GM08714 (cell line): ENCODE results near the gene PCDHGA3.
"Not testable (repeated sequence)": the region's sequence is repeated elsewhere in the genome, so short reads cannot be mapped to it uniquely, and the experiment has no call there.

Source experiments
- H3K4me3 ChIP-seq: fragments of 200-500 bp; sonication (Bioruptor generic); 2 replicates; pipeline ENCODE4 v1.5.1; 2014; ENCODE audit warnings: mild to moderate bottlenecking, low read length, inconsistent platforms
- ZNF274 ChIP-seq: IDR thresholded peaks from 2 replicates; pipeline ENCODE4 v1.6.1; 2012; ENCODE audit warnings: mild to moderate bottlenecking, low read depth, low read length

The PCDHGA3 gene

GRCh38 chr5:141384471-141385267 is 41.0 kb downstream of the PCDHGA3 start:
- TF ChIP-seq ZNF274 = no peak
- no peak overlapping the region for H3K4me3 ChIP-seq

DNA sequence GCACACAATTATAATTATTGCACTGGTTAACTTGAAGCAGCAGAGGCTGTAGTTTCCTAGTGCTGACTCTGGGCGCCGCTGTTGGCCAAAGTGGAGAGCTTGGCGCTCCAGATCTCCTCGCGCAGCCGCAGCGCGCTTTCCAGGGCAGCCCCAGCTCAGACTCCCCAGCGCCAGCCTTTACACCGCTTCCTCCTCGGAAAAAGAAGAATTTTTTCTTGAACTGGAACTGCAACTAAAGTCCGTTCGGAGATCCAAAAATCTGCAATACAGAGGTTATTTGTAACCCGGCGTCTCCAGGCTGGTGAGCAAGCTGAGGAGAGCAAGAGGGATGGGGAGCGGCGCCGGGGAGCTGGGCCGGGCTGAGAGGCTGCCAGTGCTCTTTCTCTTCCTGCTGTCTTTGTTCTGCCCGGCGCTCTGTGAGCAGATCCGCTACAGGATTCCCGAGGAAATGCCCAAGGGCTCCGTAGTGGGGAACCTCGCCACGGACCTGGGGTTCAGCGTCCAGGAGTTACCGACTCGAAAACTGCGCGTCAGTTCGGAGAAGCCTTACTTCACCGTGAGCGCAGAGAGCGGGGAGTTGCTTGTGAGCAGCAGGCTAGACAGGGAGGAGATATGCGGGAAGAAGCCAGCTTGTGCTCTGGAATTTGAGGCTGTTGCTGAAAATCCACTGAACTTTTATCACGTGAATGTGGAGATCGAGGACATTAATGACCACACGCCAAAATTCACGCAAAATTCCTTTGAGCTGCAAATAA is 44.1 kb downstream of the PCDHGA3 start, which contains the start of gene PCDHGB4:
Gene PCDHGB4, plus strand, starts transcription at position 142 of the 755 bp plus-strand sequence. Its CDS starts 187 bp downstream, at position 329.
- H3K4me3 ChIP-seq = peak within 1 kb of the TSS; percentile 14; the same call in 1 of the 2 replicates

- TF ChIP-seq ZNF274 = no peak
- no peak overlapping the region; the same call in 1 of the 2 replicates for H3K4me3 ChIP-seq
Measured at GRCh38 chr5:141388661-141389060, 45.0 kb downstream of the PCDHGA3 start.

DNA sequence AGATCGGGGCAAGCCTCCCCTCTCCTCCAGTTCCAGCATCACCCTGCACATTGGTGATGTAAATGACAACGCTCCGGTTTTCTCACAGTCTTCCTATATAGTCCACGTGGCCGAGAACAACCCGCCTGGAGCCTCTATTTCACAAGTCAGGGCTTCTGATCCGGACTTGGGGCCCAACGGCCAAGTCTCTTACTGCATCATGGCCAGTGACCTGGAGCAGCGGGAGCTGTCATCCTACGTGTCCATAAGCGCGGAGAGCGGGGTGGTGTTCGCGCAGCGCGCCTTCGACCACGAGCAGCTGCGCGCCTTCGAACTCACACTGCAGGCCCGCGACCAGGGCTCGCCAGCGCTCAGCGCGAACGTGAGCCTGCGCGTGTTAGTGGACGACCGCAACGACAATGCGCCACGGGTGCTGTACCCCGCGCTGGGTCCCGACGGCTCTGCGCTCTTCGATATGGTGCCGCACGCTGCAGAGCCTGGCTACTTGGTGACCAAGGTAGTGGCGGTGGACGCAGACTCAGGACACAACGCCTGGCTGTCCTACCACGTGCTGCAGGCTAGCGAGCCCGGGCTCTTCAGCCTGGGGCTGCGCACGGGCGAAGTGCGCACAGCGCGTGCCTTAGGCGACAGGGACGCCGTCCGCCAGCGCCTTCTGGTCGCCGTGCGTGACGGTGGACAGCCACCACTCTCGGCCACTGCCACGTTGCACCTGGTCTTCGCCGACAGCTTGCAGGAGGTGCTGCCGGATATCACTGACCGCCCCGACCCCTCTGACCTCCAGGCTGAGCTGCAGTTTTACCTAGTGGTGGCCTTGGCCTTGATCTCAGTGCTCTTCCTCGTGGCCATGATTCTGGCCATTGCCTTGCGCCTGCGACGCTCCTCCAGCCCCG is 45.8 kb downstream of the PCDHGA3 start:
- no peak overlapping the region for H3K4me3 ChIP-seq
- no peak for TF ChIP-seq ZNF274

- TF ChIP-seq ZNF274 = no peak
- no peak within 1 kb of the TSS; the same call in 1 of the 2 replicates for H3K4me3 ChIP-seq
Measured at GRCh38 chr5:141392429-141393198, 49.0 kb downstream of the PCDHGA3 start, which contains the start of gene PCDHGA8. Gene PCDHGA8, plus strand, starts transcription at chr5:141392633. Its CDS starts 181 bp downstream, at chr5:141392814.

- TF ChIP-seq ZNF274 = no peak
Measured at GRCh38 chr5:141393267-141393666, 49.6 kb downstream of the PCDHGA3 start.

GRCh38 chr5:141394401-141395187 is 51.0 kb downstream of the PCDHGA3 start:
- H3K4me3 ChIP-seq = not testable (repeated sequence)

More at GRCh38 chr5:141393267-141393666, 49.6 kb downstream of the PCDHGA3 start:
- no peak overlapping the region for H3K4me3 ChIP-seq
